Erythroblast (primary cell): ENCODE measurements around the gene OTUB2.

Experiments used
- GATA1 ChIP-seq: IDR thresholded peaks from 2 replicates; pipeline ENCODE4 v1.6.1; 2011; ENCODE audit warnings: low read depth, mild to moderate bottlenecking, control low read depth, low read length, moderate library complexity
- POLR2A ChIP-seq: IDR thresholded peaks from 2 replicates; pipeline ENCODE4 v1.6.1; 2011; ENCODE audit warnings: mild to moderate bottlenecking, low read length

DNA sequence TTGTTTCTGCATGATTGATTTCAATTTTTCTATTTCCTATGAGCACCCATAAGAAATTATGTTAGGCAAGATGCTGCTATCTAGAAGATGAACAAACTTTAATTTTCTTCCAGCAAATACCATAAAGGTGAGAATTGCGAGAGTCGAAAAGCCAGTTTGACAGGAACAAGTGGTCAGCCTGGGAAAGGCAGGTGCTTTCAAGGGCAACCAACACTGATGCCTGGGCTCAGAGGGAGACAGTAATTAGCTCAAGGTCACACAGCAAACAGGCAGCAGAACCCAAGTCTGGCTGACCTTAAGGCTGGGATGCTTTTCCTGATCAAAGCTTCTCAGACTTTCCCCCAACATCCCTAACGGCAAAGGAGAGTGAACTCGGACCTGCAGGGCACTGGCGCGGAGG is 6.8 kb upstream of the OTUB2 start:
- TF ChIP-seq POLR2A, result no peak
- TF ChIP-seq GATA1, result no peak
